SK-N-SH (cell line): ENCODE measurements around the gene TNFRSF21. TPM values are rescaled to one million over a fixed set of nuclear protein-coding genes. Genes with fewer than 3 reads are reported as not detected.

Source experiments
- CTCF ChIA-PET: fragments of 300-600, 350-600 bp; formaldehyde crosslinking; extraction: SDS; loops from one replicate; lab custom pipeline; 2021; lab: Yijun Ruan, JAX
- POLR2A ChIA-PET: fragments of 350-600 bp; sonication (Branson Sonifier 250); formaldehyde crosslinking; extraction: SDS; loops from one replicate; lab custom pipeline; 2020; ENCODE audit warnings: antibody characterized with exemption, inconsistent platforms; lab: Yijun Ruan, JAX
- DNase-seq: peaks from one replicate; pipeline ENCODE4 v3.0.0; 2012
- H2AFZ ChIP-seq: fragments of 200-600 bp; sonication (generic); 2 replicates; pipeline ENCODE4 v1.8.1; 2016; ENCODE audit warnings: antibody characterized with exemption, mild to moderate bottlenecking, low read depth
- H3F3A ChIP-seq: fragments of 200-600 bp; sonication (generic); replicated peaks from 2 replicates; pipeline ENCODE3; 2016; ENCODE audit warnings: antibody characterized with exemption, mild to moderate bottlenecking; ENCODE audit not compliant: insufficient read depth
- H3K27ac ChIP-seq, 2 experiments: fragments of 200-500 bp in 1 of 2; fragments of 200-600 bp in 1 of 2; sonication (Bioruptor generic) in 1 of 2; sonication (generic), shearing (Covaris generic) in 1 of 2; 2 replicates each; pipeline versions ENCODE4 v1.5.1 to v1.6.1; 2014 to 2016; ENCODE audit warnings: low read depth in 2 of 2, inconsistent platforms in 1 of 2, low read length in 1 of 2, mild to moderate bottlenecking in 1 of 2, mixed read lengths in 1 of 2
- H3K27me3 ChIP-seq: fragments of 200-600 bp; sonication (generic), shearing (Covaris generic); 2 replicates; pipeline ENCODE4 v1.6.1; 2016; ENCODE audit warnings: mixed run types; ENCODE audit not compliant: insufficient read depth
- H3K36me3 ChIP-seq, 2 experiments: fragments of 200-500 bp in 1 of 2; fragments of 200-600 bp in 1 of 2; sonication (Bioruptor generic) in 1 of 2; sonication (generic) in 1 of 2; replicated peaks in 1 of 2; 2 replicates each; pipeline versions ENCODE3 to v1.5.1; 2014 to 2016; ENCODE audit warnings: low read length in 1 of 2, mild to moderate bottlenecking in 1 of 2; ENCODE audit not compliant: insufficient read depth in 2 of 2, control insufficient read depth in 1 of 2
- H3K4me1 ChIP-seq, 2 experiments: fragments of 200-500 bp in 1 of 2; fragments of 200-600 bp in 1 of 2; sonication (Bioruptor generic) in 1 of 2; sonication (generic), shearing (Covaris generic) in 1 of 2; 2 replicates each; pipeline versions ENCODE4 v1.5.1 to v1.6.1; 2014 to 2016; ENCODE audit warnings: low read depth in 1 of 2, low read length in 1 of 2, mixed run types in 1 of 2; ENCODE audit not compliant: insufficient read depth in 2 of 2, control insufficient read depth in 1 of 2
- H3K4me2 ChIP-seq: fragments of 200-600 bp; sonication (generic), shearing (Covaris generic); 2 replicates; pipeline ENCODE4 v1.6.1; 2017; ENCODE audit warnings: mixed run types
- H3K4me3 ChIP-seq, 2 experiments: fragments of 200-500 bp in 1 of 2; fragments of 200-600 bp in 1 of 2; sonication (Bioruptor generic) in 1 of 2; sonication (generic), shearing (Covaris generic) in 1 of 2; 2 replicates each; pipeline versions ENCODE4 v1.5.1 to v1.8.1; 2014 to 2016; ENCODE audit warnings: low read depth in 2 of 2, inconsistent platforms in 1 of 2, low read length in 1 of 2, mild to moderate bottlenecking in 1 of 2, mixed read lengths in 1 of 2, moderate library complexity in 1 of 2
- H3K79me2 ChIP-seq: fragments of 200-600 bp; sonication (generic); 2 replicates; pipeline ENCODE4 v1.8.1; 2017; ENCODE audit warnings: mild to moderate bottlenecking; ENCODE audit not compliant: insufficient read depth
- H3K9ac ChIP-seq: fragments of 200-600 bp; sonication (generic); 2 replicates; pipeline ENCODE4 v1.6.1; 2017; ENCODE audit warnings: mixed run types
- H3K9me2 ChIP-seq: fragments of 200-600 bp; sonication (generic); 2 replicates; pipeline ENCODE4 v1.6.1; 2017; ENCODE audit warnings: mixed run types
- H3K9me3 ChIP-seq: fragments of 200-600 bp; sonication (generic); 2 replicates; pipeline ENCODE4 v1.6.1; 2017; ENCODE audit warnings: mixed run types, mild to moderate bottlenecking, moderate library complexity
- H4K20me1 ChIP-seq: fragments of 200-600 bp; sonication (generic); 2 replicates; pipeline ENCODE4 v1.6.1; 2017; ENCODE audit warnings: mild to moderate bottlenecking, mixed run types; ENCODE audit not compliant: insufficient read depth
- FOXJ3 ChIP-seq: sonication (generic); formaldehyde crosslinking; IDR thresholded peaks from 2 replicates; pipeline ENCODE4 v1.5.1; 2020; ENCODE audit warnings: mild to moderate bottlenecking, missing genetic modification reagents
- FOXM1 ChIP-seq: IDR thresholded peaks from 2 replicates; pipeline ENCODE4 v1.4.0; 2012; ENCODE audit warnings: low read depth, mild to moderate bottlenecking
- GABPA ChIP-seq: IDR thresholded peaks from 2 replicates; pipeline ENCODE4 v1.4.0; 2012; ENCODE audit warnings: low read depth, mild to moderate bottlenecking
- JUND ChIP-seq: IDR thresholded peaks from 2 replicates; pipeline ENCODE4 v1.4.0; 2012
- MXI1 ChIP-seq: IDR thresholded peaks from 2 replicates; pipeline ENCODE4 v1.6.1; 2012; ENCODE audit warnings: mild to moderate bottlenecking, low read depth, low read length, improper control_type of control experiment
- NFIC ChIP-seq: IDR thresholded peaks from 2 replicates; pipeline ENCODE4 v1.4.0; 2012; ENCODE audit warnings: borderline replicate concordance
- NRF1 ChIP-seq: IDR thresholded peaks from 2 replicates; pipeline ENCODE4 v1.6.1; 2012; ENCODE audit warnings: low read depth, mild to moderate bottlenecking, low read length
- POLR2AphosphoS5 ChIP-seq: IDR thresholded peaks from 2 replicates; pipeline ENCODE4 v1.6.1; 2012; ENCODE audit warnings: low read depth, low read length
- RFX5 ChIP-seq: IDR thresholded peaks from 2 replicates; pipeline ENCODE4 v1.6.1; 2012; ENCODE audit warnings: mild to moderate bottlenecking, improper control_type of control experiment, low read length
- RXRA ChIP-seq: IDR thresholded peaks from 2 replicates; pipeline ENCODE4 v1.4.0; 2012; ENCODE audit warnings: low read depth, mild to moderate bottlenecking, borderline replicate concordance
- SMC3 ChIP-seq: IDR thresholded peaks from 2 replicates; pipeline ENCODE4 v1.6.1; 2012; ENCODE audit warnings: low read depth, low read length, improper control_type of control experiment
- WGBS: methylation state at CpG from one replicate; pipeline ENCODE4 v1.1.6; 2017; ENCODE audit warnings: low lambda C conversion rate; 5-methylcytosine and 5-hydroxymethylcytosine counted together
- polyA plus RNA-seq, 3 experiments: library from polyadenylated mRNA; depleted of rRNA; stranded (reverse); fragments of >200 nt; gene quantifications; 2 replicates each; pipeline ENCODE4 v1.2.3, GENCODE V29; 2012
- TF ChIP-seq, protein P1 (sequence below): IDR thresholded peaks from 2 replicates; pipeline ENCODE4 v1.4.0; 2012; ENCODE audit warnings: low read depth, borderline replicate concordance
- TF ChIP-seq, protein P2 (sequence below): IDR thresholded peaks from 2 replicates; pipeline ENCODE4 v1.4.0; 2012; ENCODE audit warnings: low read depth, borderline replicate concordance
- TF ChIP-seq, protein P3 (sequence below): fragments of 150-350 bp; IDR thresholded peaks from 2 replicates; pipeline ENCODE4 v1.6.1; 2017; ENCODE audit warnings: antibody characterized with exemption, low read length, low read depth, borderline replicate concordance
- TF ChIP-seq, protein P4 (sequence below): fragments of 150-350 bp; IDR thresholded peaks from 2 replicates; pipeline ENCODE4 v1.6.1; 2016; ENCODE audit warnings: mild to moderate bottlenecking, low read depth, low read length

Gene TNFRSF21
- polyA plus RNA-seq, 1 of the 3 experiments (the other 2 are of a cell fraction): 9.2 TPM

DNA sequence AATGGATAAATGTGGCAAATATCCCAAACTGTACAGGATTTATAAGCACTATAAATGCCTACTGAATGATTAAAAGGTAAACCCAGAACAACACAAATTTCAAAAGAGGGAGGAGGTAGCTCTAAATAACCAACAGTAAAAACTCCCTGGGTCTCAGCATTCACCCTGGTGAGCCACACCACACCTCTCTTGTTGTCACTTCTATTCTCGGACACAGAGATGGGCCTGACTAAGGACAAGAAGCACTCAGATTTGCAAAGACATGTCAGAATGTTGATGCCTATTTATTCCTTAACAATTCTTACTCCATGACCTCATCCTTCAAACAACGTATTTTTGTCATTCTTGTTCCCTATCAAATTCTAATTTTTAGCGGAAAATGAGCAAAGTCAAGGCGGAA lies 14.7 kb downstream of the TNFRSF21 start:
- no peak overlapping the region for H3K9ac ChIP-seq
- ChIA-PET CTCF (no interaction called here), POLR2A (no interaction called here)
- H3K9me3 ChIP-seq: no peaks in the 10 kb centered on the region
- H3K79me2 ChIP-seq: no peaks in the 10 kb centered on the region
- H3F3A ChIP-seq: no peaks in the 10 kb centered on the region
- no peaks in the 10 kb centered on the region for H3K27me3 ChIP-seq
- H3K9me2 ChIP-seq: no peaks in the 10 kb centered on the region
- WGBS: 90% methylated on average over 4 of the region's 4 CpGs
- H3K4me3 ChIP-seq: no peak overlapping the region
- no peaks in the 10 kb centered on the region; a peak in 1 of 4 replicates for H3K4me1 ChIP-seq
- no peaks in the 10 kb centered on the region for H4K20me1 ChIP-seq
- DNase-seq: no peak
- H3K36me3 ChIP-seq: no peaks in the 10 kb centered on the region
- no peak for TF ChIP-seq NRF1
- no peak for TF ChIP-seq POLR2AphosphoS5
- TF ChIP-seq RFX5: no peak
- TF ChIP-seq NFIC: no peak
- H3K27ac ChIP-seq: no peak overlapping the region
- no peak overlapping the region for H2AFZ ChIP-seq
- no peak overlapping the region for H3K4me2 ChIP-seq

DNA sequence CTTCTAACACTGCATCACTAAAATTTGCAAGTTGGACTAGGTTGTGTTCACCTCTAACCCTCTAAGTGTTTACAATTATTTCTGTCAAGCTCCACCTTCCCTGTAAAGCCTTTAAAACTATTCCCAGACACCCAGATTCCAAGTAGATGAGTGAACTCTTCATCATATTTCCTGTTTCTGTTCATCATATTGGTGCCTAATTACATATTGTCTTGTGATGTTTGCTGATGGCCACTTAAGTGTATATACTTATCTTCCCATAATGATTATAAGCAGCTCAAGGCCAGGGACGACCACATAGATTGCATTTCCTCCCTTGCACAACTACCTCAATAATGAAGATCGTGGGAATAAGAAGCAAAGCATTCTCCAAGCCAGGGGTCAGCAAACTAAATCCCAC lies 16.8 kb downstream of the TNFRSF21 start:
- H3K9me3 ChIP-seq: no peaks in the 10 kb centered on the region
- H3K27me3 ChIP-seq: no peaks in the 10 kb centered on the region
- no peak overlapping the region for H3K27ac ChIP-seq
- ChIA-PET POLR2A (no interaction called here), CTCF (interaction anchor here (1.1 kb wide), 1 partner anchor 16 kb away, joined by 3 read pairs; no protein-coding TSS in a partner anchor)
- no peak overlapping the region for H3K4me2 ChIP-seq
- H3F3A ChIP-seq: no peaks in the 10 kb centered on the region
- no peaks in the 10 kb centered on the region for H3K79me2 ChIP-seq
- no peak overlapping the region for H3K4me3 ChIP-seq
- H4K20me1 ChIP-seq: no peaks in the 10 kb centered on the region
- DNase-seq: no peak
- no peak overlapping the region for H3K9ac ChIP-seq
- 44% methylated on average over 2 of the region's 2 CpGs for whole genome bisulfite sequencing
- TF ChIP-seq, protein P1, sequence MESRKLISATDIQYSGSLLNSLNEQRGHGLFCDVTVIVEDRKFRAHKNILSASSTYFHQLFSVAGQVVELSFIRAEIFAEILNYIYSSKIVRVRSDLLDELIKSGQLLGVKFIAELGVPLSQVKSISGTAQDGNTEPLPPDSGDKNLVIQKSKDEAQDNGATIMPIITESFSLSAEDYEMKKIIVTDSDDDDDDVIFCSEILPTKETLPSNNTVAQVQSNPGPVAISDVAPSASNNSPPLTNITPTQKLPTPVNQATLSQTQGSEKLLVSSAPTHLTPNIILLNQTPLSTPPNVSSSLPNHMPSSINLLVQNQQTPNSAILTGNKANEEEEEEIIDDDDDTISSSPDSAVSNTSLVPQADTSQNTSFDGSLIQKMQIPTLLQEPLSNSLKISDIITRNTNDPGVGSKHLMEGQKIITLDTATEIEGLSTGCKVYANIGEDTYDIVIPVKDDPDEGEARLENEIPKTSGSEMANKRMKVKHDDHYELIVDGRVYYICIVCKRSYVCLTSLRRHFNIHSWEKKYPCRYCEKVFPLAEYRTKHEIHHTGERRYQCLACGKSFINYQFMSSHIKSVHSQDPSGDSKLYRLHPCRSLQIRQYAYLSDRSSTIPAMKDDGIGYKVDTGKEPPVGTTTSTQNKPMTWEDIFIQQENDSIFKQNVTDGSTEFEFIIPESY: no peak
- no peak for TF ChIP-seq FOXM1
- TF ChIP-seq, protein P2, sequence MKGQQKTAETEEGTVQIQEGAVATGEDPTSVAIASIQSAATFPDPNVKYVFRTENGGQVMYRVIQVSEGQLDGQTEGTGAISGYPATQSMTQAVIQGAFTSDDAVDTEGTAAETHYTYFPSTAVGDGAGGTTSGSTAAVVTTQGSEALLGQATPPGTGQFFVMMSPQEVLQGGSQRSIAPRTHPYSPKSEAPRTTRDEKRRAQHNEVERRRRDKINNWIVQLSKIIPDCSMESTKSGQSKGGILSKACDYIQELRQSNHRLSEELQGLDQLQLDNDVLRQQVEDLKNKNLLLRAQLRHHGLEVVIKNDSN: no peak
- no peak for TF ChIP-seq GABPA
- TF ChIP-seq, protein P3, sequence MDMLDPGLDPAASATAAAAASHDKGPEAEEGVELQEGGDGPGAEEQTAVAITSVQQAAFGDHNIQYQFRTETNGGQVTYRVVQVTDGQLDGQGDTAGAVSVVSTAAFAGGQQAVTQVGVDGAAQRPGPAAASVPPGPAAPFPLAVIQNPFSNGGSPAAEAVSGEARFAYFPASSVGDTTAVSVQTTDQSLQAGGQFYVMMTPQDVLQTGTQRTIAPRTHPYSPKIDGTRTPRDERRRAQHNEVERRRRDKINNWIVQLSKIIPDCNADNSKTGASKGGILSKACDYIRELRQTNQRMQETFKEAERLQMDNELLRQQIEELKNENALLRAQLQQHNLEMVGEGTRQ: no peak
- TF ChIP-seq RXRA: no peak
- no peak for TF ChIP-seq JUND
- TF ChIP-seq FOXJ3 (CRISPR knock-in tag): no peak
- TF ChIP-seq MXI1: no peak
- no peak for TF ChIP-seq SMC3
- TF ChIP-seq, protein P4, sequence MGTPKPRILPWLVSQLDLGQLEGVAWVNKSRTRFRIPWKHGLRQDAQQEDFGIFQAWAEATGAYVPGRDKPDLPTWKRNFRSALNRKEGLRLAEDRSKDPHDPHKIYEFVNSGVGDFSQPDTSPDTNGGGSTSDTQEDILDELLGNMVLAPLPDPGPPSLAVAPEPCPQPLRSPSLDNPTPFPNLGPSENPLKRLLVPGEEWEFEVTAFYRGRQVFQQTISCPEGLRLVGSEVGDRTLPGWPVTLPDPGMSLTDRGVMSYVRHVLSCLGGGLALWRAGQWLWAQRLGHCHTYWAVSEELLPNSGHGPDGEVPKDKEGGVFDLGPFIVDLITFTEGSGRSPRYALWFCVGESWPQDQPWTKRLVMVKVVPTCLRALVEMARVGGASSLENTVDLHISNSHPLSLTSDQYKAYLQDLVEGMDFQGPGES: no peak
- no peak overlapping the region for H2AFZ ChIP-seq
- no peaks in the 10 kb centered on the region for H3K36me3 ChIP-seq
- H3K4me1 ChIP-seq: no peaks in the 10 kb centered on the region; a peak in 1 of 4 replicates
- H3K9me2 ChIP-seq: no peaks in the 10 kb centered on the region
